Ascending aorta (tissue), 2 donors: ENCODE results near the gene FAM221B. TPM values are rescaled to one million over a fixed set of nuclear protein-coding genes. Genes with fewer than 3 reads are reported as not detected.

Source experiments
- DNase-seq, 2 donors: peaks; one replicate each; pipeline ENCODE4 v3.0.0-alpha.2; 2019; ENCODE audit warnings: low spot score in 2 of 2
- H3K27ac ChIP-seq, 2 donors: fragments of 200-600 bp; sonication (generic); one replicate each; pipeline ENCODE4 v1.5.1; 2016 to 2017; ENCODE audit warnings: mild to moderate bottlenecking in 1 of 2
- H3K27me3 ChIP-seq: fragments of 200-600 bp; sonication (generic); one replicate; pipeline ENCODE4 v1.5.1; 2017
- H3K36me3 ChIP-seq, 2 donors: fragments of 200-600 bp; sonication (generic); one replicate each; pipeline ENCODE4 v1.5.1; 2016
- H3K4me1 ChIP-seq, 2 donors: fragments of 200-600 bp; sonication (generic); one replicate each; pipeline ENCODE4 v1.5.1; 2016 to 2017; ENCODE audit warnings: mild to moderate bottlenecking in 1 of 2
- H3K4me3 ChIP-seq, 2 donors: fragments of 200-600 bp; sonication (generic); one replicate each; pipeline ENCODE4 v1.5.1; 2016 to 2017; ENCODE audit warnings: mild to moderate bottlenecking in 1 of 2
- H3K9me3 ChIP-seq, 2 donors: fragments of 200-600 bp; sonication (generic); one replicate each; pipeline ENCODE4 v1.5.1; 2016
- CTCF ChIP-seq, 3 experiments: fragments of 200-600 bp in 2 of 3; fragments of 450-650 bp in 1 of 3; sonication (generic) in 2 of 3; IDR thresholded peaks; one replicate each; pipeline ENCODE4 v1.5.1; 2016 to 2019; ENCODE audit warnings: antibody characterized with exemption in 3 of 3, mild to moderate bottlenecking in 1 of 3, moderate library complexity in 1 of 3
- intact Hi-C: fragments of 100-400 bp; cut with DNase I; formaldehyde crosslinking; loops from one replicate; pipeline ENCODE4 v1.15.1; 2023
- total RNA-seq: library from RNA; depleted of rRNA; stranded (reverse); fragments of >200 nt; gene quantifications from one replicate; pipeline ENCODE4 v1.1.0, GENCODE V29; 2016

FAM221B gene
- total RNA-seq, 1 donor from 2014 or later = not detected

DNA sequence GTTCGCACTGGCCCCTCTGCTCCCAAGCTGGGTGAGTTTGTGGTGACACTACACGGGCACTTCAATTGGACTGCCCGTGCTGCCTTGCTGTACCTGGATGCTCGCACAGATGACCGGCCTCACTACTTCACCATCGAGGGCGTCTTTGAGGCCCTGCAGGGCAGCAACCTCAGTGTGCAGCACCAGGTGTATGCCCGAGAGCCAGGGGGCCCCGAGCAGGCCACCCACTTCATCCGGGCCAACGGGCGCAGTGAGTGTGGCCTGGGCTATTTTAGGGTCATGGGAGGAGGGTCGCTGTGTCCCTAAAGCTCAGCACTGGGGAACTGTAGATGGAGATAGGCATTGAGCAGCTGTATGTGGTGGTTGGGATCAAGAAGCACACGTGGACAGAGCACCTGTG, 35.7 kb downstream of the FAM221B start:
- Histone ChIP-seq H3K4me1 (peaks cover 5 to 32% of the 10 kb centered on the region in 2 donors), H3K27me3 (no peaks in the 10 kb centered on the region), H3K36me3 (no peaks in the 10 kb centered on the region), H3K9me3 (no peaks in the 10 kb centered on the region), H3K27ac (peak overlapping the region; percentile 81 to 87), H3K4me3 (peak overlapping the region; percentile 64 to 87)
- no peak for DNase-seq
- TF ChIP-seq CTCF (IDR thresholded peaks at IDR 0.05) = no peak
- intact Hi-C loops = loop anchor here (1.0 to 5.0 kb wide), 2 partner anchors 19 to 154 kb away; partner anchors contain the start of gene SPAG8

GRCh38 chr9:35792024-35792813, 36.3 kb downstream of the FAM221B start:
- Histone ChIP-seq H3K4me3 (peak overlapping the region; percentile 64 to 87), H3K36me3 (no peaks in the 10 kb centered on the region), H3K9me3 (no peaks in the 10 kb centered on the region), H3K4me1 (peaks cover 5 to 28% of the 10 kb centered on the region in 2 donors), H3K27ac (peak overlapping the region; percentile 81 to 87), H3K27me3 (no peaks in the 10 kb centered on the region)
- intact Hi-C loops = loop anchor here (5.0 kb wide), 1 partner anchor 155 kb away; no protein-coding TSS in a partner anchor
- DNase-seq = no peak
- TF ChIP-seq CTCF (IDR thresholded peaks at IDR 0.05) = no peak

GRCh38 chr9:35791297-35791921, 37.1 kb downstream of the FAM221B start, which contains the start of gene NPR2:
NPR2 (plus strand) TSS chr9:35791591; CDS start chr9:35792409, 818 bp downstream.
- H3K4me1 ChIP-seq = peaks cover 5 to 28% of the 10 kb centered on the region in 2 donors

GRCh38 chr9:35790385-35791296, 37.9 kb downstream of the FAM221B start:
- TF ChIP-seq CTCF (IDR thresholded peaks at IDR 0.05) = peak; percentile 76 to 90 (median 83)
- Histone ChIP-seq H3K4me1 (peaks cover 5 to 28% of the 10 kb centered on the region in 2 donors), H3K4me3 (peak overlapping the region; percentile 64 to 87), H3K36me3 (peaks cover 0 to 2% of the 10 kb centered on the region in 2 donors), H3K27me3 (no peaks in the 10 kb centered on the region), H3K9me3 (no peaks in the 10 kb centered on the region), H3K27ac (peak overlapping the region; percentile 81 to 87)
- intact Hi-C loops = loop anchor here (1.0 to 5.0 kb wide), 4 partner anchors 37 to 157 kb away; partner anchors contain the start of genes CREB3 and TLN1
- DNase-seq = peak in 1 of 2 donors; percentile 88

More at GRCh38 chr9:35791297-35791921, 37.1 kb downstream of the FAM221B start, which contains the start of gene NPR2:
- Histone ChIP-seq H3K36me3 (no peaks in the 10 kb centered on the region), H3K27ac (peak within 1 kb of the TSS; percentile 81 to 87), H3K27me3 (no peaks in the 10 kb centered on the region), H3K4me3 (peak within 1 kb of the TSS; percentile 64 to 87), H3K9me3 (no peaks in the 10 kb centered on the region)
- DNase-seq = no peak
- intact Hi-C loops = loop anchor here (1.0 to 5.0 kb wide), 3 partner anchors 36 to 156 kb away; partner anchors contain the start of genes CREB3 and TLN1
- TF ChIP-seq CTCF (IDR thresholded peaks at IDR 0.05) = no peak

GRCh38 chr9:35790025-35790384, 38.5 kb downstream of the FAM221B start:
- intact Hi-C loops = loop anchor here (1.0 to 5.0 kb wide), 3 partner anchors 57 to 157 kb away; partner anchors contain the start of genes CREB3 and TLN1
- TF ChIP-seq CTCF (IDR thresholded peaks at IDR 0.05) = no peak

More at GRCh38 chr9:35790025-35790384, 38.5 kb downstream of the FAM221B start:
- DNase-seq = no peak
- peaks cover 0 to 6% of the 10 kb centered on the region in 2 donors for H3K36me3 ChIP-seq
- H3K27me3 ChIP-seq = no peaks in the 10 kb centered on the region
- peak overlapping the region in 1 of 2 donors; percentile 87 for H3K27ac ChIP-seq
- H3K4me3 ChIP-seq = no peak overlapping the region
- H3K9me3 ChIP-seq = no peaks in the 10 kb centered on the region
- H3K4me1 ChIP-seq = peaks cover 5 to 26% of the 10 kb centered on the region in 2 donors
